ENCODE data around the gene GLIS2. TPM values are rescaled to one million over a fixed set of nuclear protein-coding genes. Genes with fewer than 3 reads are reported as not detected.

The GLIS2 gene
- total RNA-seq, 1 experiment from 2014 or later, result 13.1 TPM

GRCh38 chr16:4365615-4366014 is 49.7 kb downstream of the GLIS2 start:
- CTCF ChIA-PET, result no interaction called here
- no peaks in the 10 kb centered on the region for H3K9me3 Mint-ChIP-seq (ENCODE audit: unreplicated experiment)
- H3K36me3 ChIP-seq (ENCODE audit: control insufficient read depth, insufficient read depth, low read length), result no peaks in the 10 kb centered on the region
- no peak overlapping the region for H3K4me3 Mint-ChIP-seq (ENCODE audit: unreplicated experiment)
- TF ChIP-seq CTCF (IDR thresholded peaks at IDR 0.05; ENCODE audit: insufficient read depth in 1 of 2, low read depth in 1 of 2, low read length in 1 of 2, severe bottlenecking in 1 of 2, unreplicated experiment in 1 of 2), result no peak
- no peaks in the 10 kb centered on the region for H3K27me3 ChIP-seq (replicated peaks; ENCODE audit: control insufficient read depth, insufficient read depth, low read length)
- no peaks in the 10 kb centered on the region for H3K4me1 Mint-ChIP-seq (ENCODE audit: low read depth, unreplicated experiment)
- POLR2A ChIA-PET, result no interaction called here
- no peaks in the 10 kb centered on the region for H3K27me3 Mint-ChIP-seq (ENCODE audit: insufficient read depth, unreplicated experiment)
- H3K9me3 ChIP-seq, result no peaks in the 10 kb centered on the region
- no peaks in the 10 kb centered on the region for H3K4me1 ChIP-seq
- no peak for DNase-seq
- H3K27ac Mint-ChIP-seq (ENCODE audit: unreplicated experiment), result no peak overlapping the region
- intact Hi-C loops (cut with micrococcal nuclease; ENCODE audit: unreplicated experiment), result no loop called here
- no peaks in the 10 kb centered on the region for H3K36me3 Mint-ChIP-seq (ENCODE audit: insufficient read depth, unreplicated experiment)
- BruUV-seq (replicated peaks), result no TSS peak
- no peak overlapping the region for H3K4me3 ChIP-seq (ENCODE audit: low read depth, low read length)

- no peak for TF ChIP-seq CTCF (IDR thresholded peaks at IDR 0.05; ENCODE audit: insufficient read depth in 1 of 2, low read depth in 1 of 2, low read length in 1 of 2, severe bottlenecking in 1 of 2, unreplicated experiment in 1 of 2)
- CTCF ChIA-PET, result no interaction called here
- H3K27ac Mint-ChIP-seq (ENCODE audit: unreplicated experiment), result no peak overlapping the region
- intact Hi-C loops (cut with micrococcal nuclease; ENCODE audit: unreplicated experiment), result no loop called here
- no peaks in the 10 kb centered on the region for H3K27me3 ChIP-seq (replicated peaks; ENCODE audit: control insufficient read depth, insufficient read depth, low read length)
- no peaks in the 10 kb centered on the region for H3K27me3 Mint-ChIP-seq (ENCODE audit: insufficient read depth, unreplicated experiment)
- DNase-seq, result no peak
- H3K36me3 ChIP-seq (ENCODE audit: control insufficient read depth, insufficient read depth, low read length), result no peaks in the 10 kb centered on the region
- no peaks in the 10 kb centered on the region for H3K4me1 Mint-ChIP-seq (ENCODE audit: low read depth, unreplicated experiment)
- no peaks in the 10 kb centered on the region for H3K9me3 ChIP-seq
- no peaks in the 10 kb centered on the region for H3K9me3 Mint-ChIP-seq (ENCODE audit: unreplicated experiment)
- H3K4me3 Mint-ChIP-seq (ENCODE audit: unreplicated experiment), result no peak overlapping the region
- H3K36me3 Mint-ChIP-seq (ENCODE audit: insufficient read depth, unreplicated experiment), result no peaks in the 10 kb centered on the region
- no peaks in the 10 kb centered on the region for H3K4me1 ChIP-seq
- POLR2A ChIA-PET, result no interaction called here
- BruUV-seq (replicated peaks), result no TSS peak
- H3K4me3 ChIP-seq (ENCODE audit: low read depth, low read length), result no peak overlapping the region
Measured at GRCh38 chr16:4366016-4366415, 50.1 kb downstream of the GLIS2 start.

GRCh38 chr16:4367393-4367856 is 51.6 kb downstream of the GLIS2 start:
- no peak overlapping the region for H3K4me3 Mint-ChIP-seq (ENCODE audit: unreplicated experiment)
- intact Hi-C loops (cut with micrococcal nuclease; ENCODE audit: unreplicated experiment), result no loop called here
- DNase-seq, result no peak
- no peak overlapping the region for H3K4me3 ChIP-seq (ENCODE audit: low read depth, low read length)
- no peak overlapping the region for H3K27ac Mint-ChIP-seq (ENCODE audit: unreplicated experiment)
- H3K4me1 Mint-ChIP-seq (ENCODE audit: low read depth, unreplicated experiment), result no peaks in the 10 kb centered on the region
- BruUV-seq (replicated peaks), result no TSS peak
- no peaks in the 10 kb centered on the region for H3K36me3 Mint-ChIP-seq (ENCODE audit: insufficient read depth, unreplicated experiment)
- H3K9me3 ChIP-seq, result no peaks in the 10 kb centered on the region
- no peaks in the 10 kb centered on the region for H3K36me3 ChIP-seq (ENCODE audit: control insufficient read depth, insufficient read depth, low read length)
- no peak for TF ChIP-seq CTCF (IDR thresholded peaks at IDR 0.05; ENCODE audit: insufficient read depth in 1 of 2, low read depth in 1 of 2, low read length in 1 of 2, severe bottlenecking in 1 of 2, unreplicated experiment in 1 of 2)
- no peaks in the 10 kb centered on the region for H3K27me3 ChIP-seq (replicated peaks; ENCODE audit: control insufficient read depth, insufficient read depth, low read length)
- POLR2A ChIA-PET, result no interaction called here
- CTCF ChIA-PET, result no interaction called here
- H3K9me3 Mint-ChIP-seq (ENCODE audit: unreplicated experiment), result no peaks in the 10 kb centered on the region
- no peaks in the 10 kb centered on the region for H3K27me3 Mint-ChIP-seq (ENCODE audit: insufficient read depth, unreplicated experiment)
- H3K4me1 ChIP-seq, result peaks cover 5% of the 10 kb centered on the region

All from Caco-2 (cell line).